HEK293 (cell line): ENCODE results near the gene PAAF1.

Experiments
- EGR2 ChIP-seq: fragments of 450-650 bp; formaldehyde crosslinking; IDR thresholded peaks from 2 replicates; pipeline ENCODE4 v1.5.1; 2016; ENCODE audit warnings: low read depth, missing biosample characterization, missing genetic modification characterization
- GLIS1 ChIP-seq: fragments of 450-650 bp; formaldehyde crosslinking; IDR thresholded peaks from 2 replicates; pipeline ENCODE4 v1.5.1; 2016; ENCODE audit warnings: missing biosample characterization, missing genetic modification characterization
- OVOL3 ChIP-seq: fragments of 450-650 bp; formaldehyde crosslinking; IDR thresholded peaks from 2 replicates; pipeline ENCODE4 v1.5.1; 2016; ENCODE audit warnings: missing biosample characterization, missing genetic modification characterization
- PRDM1 ChIP-seq: fragments of 450-650 bp; formaldehyde crosslinking; IDR thresholded peaks from 2 replicates; pipeline ENCODE4; 2016; ENCODE audit warnings: missing biosample characterization, missing genetic modification characterization
- SETDB1 ChIP-seq: IDR thresholded peaks from one replicate; pipeline ENCODE4 v1.6.1; 2017; ENCODE audit warnings: mild to moderate bottlenecking, low read length, moderate library complexity, mixed read lengths; ENCODE audit not compliant: insufficient read length
- SP3 ChIP-seq: fragments of 450-650 bp; formaldehyde crosslinking; IDR thresholded peaks from 2 replicates; pipeline ENCODE4 v1.5.1; 2016; ENCODE audit warnings: missing biosample characterization, missing genetic modification characterization
- SP7 ChIP-seq: fragments of 450-650 bp; formaldehyde crosslinking; IDR thresholded peaks from 2 replicates; pipeline ENCODE4 v1.5.1; 2016; ENCODE audit warnings: missing biosample characterization, missing genetic modification characterization
- TRIM28 ChIP-seq: IDR thresholded peaks from 2 replicates; pipeline ENCODE4 v1.6.1; 2011; ENCODE audit warnings: low read length, control low read depth, borderline replicate concordance
- YY2 ChIP-seq: fragments of 450-650 bp; formaldehyde crosslinking; IDR thresholded peaks from 2 replicates; pipeline ENCODE4 v1.5.1; 2016; ENCODE audit warnings: missing biosample characterization, missing genetic modification characterization
- ZBTB17 ChIP-seq: fragments of 450-650 bp; formaldehyde crosslinking; IDR thresholded peaks from 2 replicates; pipeline ENCODE4 v1.5.1; 2016; ENCODE audit warnings: missing biosample characterization, missing genetic modification characterization
- ZFP69B ChIP-seq: fragments of 450-650 bp; formaldehyde crosslinking; IDR thresholded peaks from 2 replicates; pipeline ENCODE4 v1.5.1; 2016; ENCODE audit warnings: missing biosample characterization, missing genetic modification characterization
- ZNF169 ChIP-seq: fragments of 450-650 bp; formaldehyde crosslinking; IDR thresholded peaks from 2 replicates; pipeline ENCODE4 v1.5.1; 2016; ENCODE audit warnings: missing biosample characterization, missing genetic modification characterization
- ZNF19 ChIP-seq: fragments of 450-650 bp; formaldehyde crosslinking; IDR thresholded peaks from 2 replicates; pipeline ENCODE4; 2016; ENCODE audit warnings: missing biosample characterization, missing genetic modification characterization, low read depth
- ZNF2 ChIP-seq: fragments of 450-650 bp; formaldehyde crosslinking; IDR thresholded peaks from 2 replicates; pipeline ENCODE4 v1.5.1; 2016; ENCODE audit warnings: missing biosample characterization, missing genetic modification characterization
- ZNF366 ChIP-seq: fragments of 450-650 bp; formaldehyde crosslinking; conservative IDR thresholded peaks from 2 replicates; pipeline ENCODE4 v1.5.1; 2016; ENCODE audit warnings: missing biosample characterization, missing genetic modification characterization
- ZNF473 ChIP-seq: fragments of 450-650 bp; formaldehyde crosslinking; IDR thresholded peaks from 2 replicates; pipeline ENCODE4 v1.5.1; 2017; ENCODE audit warnings: missing biosample characterization, missing genetic modification characterization
- ZNF530 ChIP-seq: fragments of 450-650 bp; formaldehyde crosslinking; IDR thresholded peaks from 2 replicates; pipeline ENCODE4 v1.5.1; 2016; ENCODE audit warnings: low read depth, missing biosample characterization, missing genetic modification characterization
- ZNF561 ChIP-seq: fragments of 450-650 bp; IDR thresholded peaks from 2 replicates; pipeline ENCODE4 v1.5.1; 2018; ENCODE audit warnings: missing biosample characterization, missing genetic modification characterization, borderline replicate concordance
- ZNF677 ChIP-seq: fragments of 450-650 bp; IDR thresholded peaks from 2 replicates; pipeline ENCODE4 v1.5.0; 2018; ENCODE audit warnings: missing biosample characterization, mild to moderate bottlenecking, missing genetic modification characterization, moderate library complexity
- ZNF701 ChIP-seq: fragments of 450-650 bp; formaldehyde crosslinking; IDR thresholded peaks from 2 replicates; pipeline ENCODE4 v1.5.1; 2016; ENCODE audit warnings: missing biosample characterization, missing genetic modification characterization
- ZSCAN30 ChIP-seq: fragments of 450-650 bp; IDR thresholded peaks from 2 replicates; pipeline ENCODE4 v1.5.1; 2018; ENCODE audit warnings: missing biosample characterization, mild to moderate bottlenecking, missing genetic modification characterization, moderate library complexity
- TF ChIP-seq, protein P1 (sequence below): fragments of 450-650 bp; formaldehyde crosslinking; IDR thresholded peaks from 2 replicates; pipeline ENCODE4 v1.5.1; 2016; ENCODE audit warnings: missing biosample characterization, missing genetic modification characterization, borderline replicate concordance
- TF ChIP-seq, protein P2 (sequence below): fragments of 450-650 bp; formaldehyde crosslinking; IDR thresholded peaks from 2 replicates; pipeline ENCODE4 v1.5.1; 2016; ENCODE audit warnings: missing biosample characterization, missing genetic modification characterization
- TF ChIP-seq, protein P3 (sequence below): fragments of 450-650 bp; formaldehyde crosslinking; IDR thresholded peaks from 2 replicates; pipeline ENCODE4 v1.5.1; 2017; ENCODE audit warnings: missing biosample characterization, missing genetic modification characterization
- TF ChIP-seq, protein P4 (sequence below): fragments of 450-650 bp; formaldehyde crosslinking; IDR thresholded peaks from 2 replicates; pipeline ENCODE4 v1.5.1; 2016; ENCODE audit warnings: missing biosample characterization, missing genetic modification characterization
- TF ChIP-seq, protein P5 (sequence below): fragments of 450-650 bp; formaldehyde crosslinking; IDR thresholded peaks from 2 replicates; pipeline ENCODE4 v1.5.1; 2016; ENCODE audit warnings: missing biosample characterization, missing genetic modification characterization

The PAAF1 gene

DNA sequence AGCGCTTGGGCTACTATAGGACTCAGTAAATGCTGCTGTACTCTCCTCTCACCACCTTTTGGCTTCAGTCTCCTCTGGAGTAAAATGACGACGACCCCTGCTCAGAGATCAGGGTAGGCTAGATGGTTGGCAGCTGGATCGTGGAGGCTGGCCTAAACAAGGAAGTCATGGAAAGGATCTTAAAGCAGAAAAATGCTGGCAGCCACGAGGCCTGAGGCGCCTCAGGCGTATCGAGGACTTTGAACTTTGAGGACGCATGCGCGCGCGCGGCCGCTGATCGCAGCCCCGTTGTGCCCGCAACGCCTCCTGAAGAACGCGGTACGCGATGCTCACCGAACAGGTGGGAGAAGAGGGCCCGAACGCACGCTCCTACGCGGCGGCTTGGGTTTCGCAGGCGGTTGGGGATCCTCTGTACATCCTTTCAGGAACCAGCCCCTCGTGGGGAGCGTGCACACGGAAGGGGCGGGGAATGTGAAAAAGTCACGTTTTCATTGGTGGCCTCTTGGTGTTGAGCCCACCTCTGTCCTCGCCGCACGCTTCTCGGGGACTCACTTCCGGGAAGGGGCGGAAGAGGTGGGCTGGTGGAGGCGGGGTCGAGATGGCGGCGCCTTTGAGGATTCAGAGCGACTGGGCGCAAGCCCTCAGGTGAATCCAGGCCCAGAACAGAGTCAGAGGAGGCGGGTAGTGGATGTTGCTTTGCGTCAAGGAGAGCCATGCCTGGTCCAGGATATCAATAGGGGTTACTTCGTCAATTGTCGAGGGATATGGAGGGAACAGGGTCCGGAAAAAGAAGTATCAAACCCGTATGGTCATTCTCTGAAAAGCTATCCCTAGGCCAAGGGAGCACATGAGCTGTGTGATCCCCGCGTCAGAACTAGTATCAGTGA, at the start of gene PAAF1, which contains the start of gene COA4 (continued):
- TF ChIP-seq, protein P1, sequence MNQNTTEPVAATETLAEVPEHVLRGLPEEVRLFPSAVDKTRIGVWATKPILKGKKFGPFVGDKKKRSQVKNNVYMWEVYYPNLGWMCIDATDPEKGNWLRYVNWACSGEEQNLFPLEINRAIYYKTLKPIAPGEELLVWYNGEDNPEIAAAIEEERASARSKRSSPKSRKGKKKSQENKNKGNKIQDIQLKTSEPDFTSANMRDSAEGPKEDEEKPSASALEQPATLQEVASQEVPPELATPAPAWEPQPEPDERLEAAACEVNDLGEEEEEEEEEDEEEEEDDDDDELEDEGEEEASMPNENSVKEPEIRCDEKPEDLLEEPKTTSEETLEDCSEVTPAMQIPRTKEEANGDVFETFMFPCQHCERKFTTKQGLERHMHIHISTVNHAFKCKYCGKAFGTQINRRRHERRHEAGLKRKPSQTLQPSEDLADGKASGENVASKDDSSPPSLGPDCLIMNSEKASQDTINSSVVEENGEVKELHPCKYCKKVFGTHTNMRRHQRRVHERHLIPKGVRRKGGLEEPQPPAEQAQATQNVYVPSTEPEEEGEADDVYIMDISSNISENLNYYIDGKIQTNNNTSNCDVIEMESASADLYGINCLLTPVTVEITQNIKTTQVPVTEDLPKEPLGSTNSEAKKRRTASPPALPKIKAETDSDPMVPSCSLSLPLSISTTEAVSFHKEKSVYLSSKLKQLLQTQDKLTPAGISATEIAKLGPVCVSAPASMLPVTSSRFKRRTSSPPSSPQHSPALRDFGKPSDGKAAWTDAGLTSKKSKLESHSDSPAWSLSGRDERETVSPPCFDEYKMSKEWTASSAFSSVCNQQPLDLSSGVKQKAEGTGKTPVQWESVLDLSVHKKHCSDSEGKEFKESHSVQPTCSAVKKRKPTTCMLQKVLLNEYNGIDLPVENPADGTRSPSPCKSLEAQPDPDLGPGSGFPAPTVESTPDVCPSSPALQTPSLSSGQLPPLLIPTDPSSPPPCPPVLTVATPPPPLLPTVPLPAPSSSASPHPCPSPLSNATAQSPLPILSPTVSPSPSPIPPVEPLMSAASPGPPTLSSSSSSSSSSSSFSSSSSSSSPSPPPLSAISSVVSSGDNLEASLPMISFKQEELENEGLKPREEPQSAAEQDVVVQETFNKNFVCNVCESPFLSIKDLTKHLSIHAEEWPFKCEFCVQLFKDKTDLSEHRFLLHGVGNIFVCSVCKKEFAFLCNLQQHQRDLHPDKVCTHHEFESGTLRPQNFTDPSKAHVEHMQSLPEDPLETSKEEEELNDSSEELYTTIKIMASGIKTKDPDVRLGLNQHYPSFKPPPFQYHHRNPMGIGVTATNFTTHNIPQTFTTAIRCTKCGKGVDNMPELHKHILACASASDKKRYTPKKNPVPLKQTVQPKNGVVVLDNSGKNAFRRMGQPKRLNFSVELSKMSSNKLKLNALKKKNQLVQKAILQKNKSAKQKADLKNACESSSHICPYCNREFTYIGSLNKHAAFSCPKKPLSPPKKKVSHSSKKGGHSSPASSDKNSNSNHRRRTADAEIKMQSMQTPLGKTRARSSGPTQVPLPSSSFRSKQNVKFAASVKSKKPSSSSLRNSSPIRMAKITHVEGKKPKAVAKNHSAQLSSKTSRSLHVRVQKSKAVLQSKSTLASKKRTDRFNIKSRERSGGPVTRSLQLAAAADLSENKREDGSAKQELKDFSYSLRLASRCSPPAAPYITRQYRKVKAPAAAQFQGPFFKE: no peak
- TF ChIP-seq ZBTB17 (peak; percentile 98), SP3 (tag by site-specific recombination) (peak; percentile 93), ZNF2 (tag by site-specific recombination) (0 out of 2 replicates have a peak, but pooled peaks have one; percentile 18), EGR2 (tag by site-specific recombination) (peak; percentile 87), ZNF19 (tag by site-specific recombination) (no peak), SP7 (tag by site-specific recombination) (peak; percentile 44; the same call in 1 of the 2 replicates), ZNF677 (no peak), ZNF366 (tag by site-specific recombination) (no peak), OVOL3 (no peak), ZNF169 (tag by site-specific recombination) (no peak), GLIS1 (no peak), ZFP69B (tag by site-specific recombination) (peak; percentile 39; the same call in 1 of the 2 replicates), YY2 (tag by site-specific recombination) (0 out of 2 replicates have a peak, but pooled peaks have one; percentile 59), ZSCAN30 (0 out of 2 replicates have a peak, but pooled peaks have one; percentile 24), SETDB1 (no peak), ZNF701 (no peak), ZNF473 (tag by site-specific recombination) (no peak), TRIM28 (peak; percentile 74; the same call in 1 of the 2 replicates), PRDM1 (no peak), ZNF530 (tag by site-specific recombination) (no peak), ZNF561 (tag by site-specific recombination) (0 out of 2 replicates have a peak, but pooled peaks have one; percentile 14)
- TF ChIP-seq, protein P2, sequence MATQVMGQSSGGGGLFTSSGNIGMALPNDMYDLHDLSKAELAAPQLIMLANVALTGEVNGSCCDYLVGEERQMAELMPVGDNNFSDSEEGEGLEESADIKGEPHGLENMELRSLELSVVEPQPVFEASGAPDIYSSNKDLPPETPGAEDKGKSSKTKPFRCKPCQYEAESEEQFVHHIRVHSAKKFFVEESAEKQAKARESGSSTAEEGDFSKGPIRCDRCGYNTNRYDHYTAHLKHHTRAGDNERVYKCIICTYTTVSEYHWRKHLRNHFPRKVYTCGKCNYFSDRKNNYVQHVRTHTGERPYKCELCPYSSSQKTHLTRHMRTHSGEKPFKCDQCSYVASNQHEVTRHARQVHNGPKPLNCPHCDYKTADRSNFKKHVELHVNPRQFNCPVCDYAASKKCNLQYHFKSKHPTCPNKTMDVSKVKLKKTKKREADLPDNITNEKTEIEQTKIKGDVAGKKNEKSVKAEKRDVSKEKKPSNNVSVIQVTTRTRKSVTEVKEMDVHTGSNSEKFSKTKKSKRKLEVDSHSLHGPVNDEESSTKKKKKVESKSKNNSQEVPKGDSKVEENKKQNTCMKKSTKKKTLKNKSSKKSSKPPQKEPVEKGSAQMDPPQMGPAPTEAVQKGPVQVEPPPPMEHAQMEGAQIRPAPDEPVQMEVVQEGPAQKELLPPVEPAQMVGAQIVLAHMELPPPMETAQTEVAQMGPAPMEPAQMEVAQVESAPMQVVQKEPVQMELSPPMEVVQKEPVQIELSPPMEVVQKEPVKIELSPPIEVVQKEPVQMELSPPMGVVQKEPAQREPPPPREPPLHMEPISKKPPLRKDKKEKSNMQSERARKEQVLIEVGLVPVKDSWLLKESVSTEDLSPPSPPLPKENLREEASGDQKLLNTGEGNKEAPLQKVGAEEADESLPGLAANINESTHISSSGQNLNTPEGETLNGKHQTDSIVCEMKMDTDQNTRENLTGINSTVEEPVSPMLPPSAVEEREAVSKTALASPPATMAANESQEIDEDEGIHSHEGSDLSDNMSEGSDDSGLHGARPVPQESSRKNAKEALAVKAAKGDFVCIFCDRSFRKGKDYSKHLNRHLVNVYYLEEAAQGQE (tag by site-specific recombination): no peak
- TF ChIP-seq, protein P3, sequence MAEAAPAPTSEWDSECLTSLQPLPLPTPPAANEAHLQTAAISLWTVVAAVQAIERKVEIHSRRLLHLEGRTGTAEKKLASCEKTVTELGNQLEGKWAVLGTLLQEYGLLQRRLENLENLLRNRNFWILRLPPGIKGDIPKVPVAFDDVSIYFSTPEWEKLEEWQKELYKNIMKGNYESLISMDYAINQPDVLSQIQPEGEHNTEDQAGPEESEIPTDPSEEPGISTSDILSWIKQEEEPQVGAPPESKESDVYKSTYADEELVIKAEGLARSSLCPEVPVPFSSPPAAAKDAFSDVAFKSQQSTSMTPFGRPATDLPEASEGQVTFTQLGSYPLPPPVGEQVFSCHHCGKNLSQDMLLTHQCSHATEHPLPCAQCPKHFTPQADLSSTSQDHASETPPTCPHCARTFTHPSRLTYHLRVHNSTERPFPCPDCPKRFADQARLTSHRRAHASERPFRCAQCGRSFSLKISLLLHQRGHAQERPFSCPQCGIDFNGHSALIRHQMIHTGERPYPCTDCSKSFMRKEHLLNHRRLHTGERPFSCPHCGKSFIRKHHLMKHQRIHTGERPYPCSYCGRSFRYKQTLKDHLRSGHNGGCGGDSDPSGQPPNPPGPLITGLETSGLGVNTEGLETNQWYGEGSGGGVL (tag by site-specific recombination): no peak
- TF ChIP-seq, protein P4, sequence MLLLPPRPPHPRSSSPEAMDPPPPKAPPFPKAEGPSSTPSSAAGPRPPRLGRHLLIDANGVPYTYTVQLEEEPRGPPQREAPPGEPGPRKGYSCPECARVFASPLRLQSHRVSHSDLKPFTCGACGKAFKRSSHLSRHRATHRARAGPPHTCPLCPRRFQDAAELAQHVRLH: no peak
- TF ChIP-seq, protein P5, sequence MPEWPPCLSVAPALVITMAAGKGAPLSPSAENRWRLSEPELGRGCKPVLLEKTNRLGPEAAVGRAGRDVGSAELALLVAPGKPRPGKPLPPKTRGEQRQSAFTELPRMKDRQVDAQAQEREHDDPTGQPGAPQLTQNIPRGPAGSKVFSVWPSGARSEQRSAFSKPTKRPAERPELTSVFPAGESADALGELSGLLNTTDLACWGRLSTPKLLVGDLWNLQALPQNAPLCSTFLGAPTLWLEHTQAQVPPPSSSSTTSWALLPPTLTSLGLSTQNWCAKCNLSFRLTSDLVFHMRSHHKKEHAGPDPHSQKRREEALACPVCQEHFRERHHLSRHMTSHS (tag by site-specific recombination): no peak
